HepG2 (cell line): Measurements from ENCODE around the gene TRPC4AP. TPM values are rescaled to one million over a fixed set of nuclear protein-coding genes. Genes with fewer than 3 reads are reported as not detected.

Source experiments
- ATF5 ChIP-seq: sonication (generic); formaldehyde crosslinking; IDR thresholded peaks from 2 replicates; pipeline ENCODE4 v1.4.0; 2020; ENCODE audit warnings: mild to moderate bottlenecking, low read depth, missing genetic modification reagents
- BRD4 ChIP-seq: sonication (generic); formaldehyde crosslinking; IDR thresholded peaks from 2 replicates; pipeline ENCODE4 v1.4.0; 2020; ENCODE audit warnings: missing genetic modification reagents
- FOXK2 ChIP-seq: fragments of 450-650 bp; IDR thresholded peaks from 2 replicates; pipeline ENCODE4 v1.6.1; 2016
- HNRNPL ChIP-seq: fragments of 200-400 bp; formaldehyde crosslinking; IDR thresholded peaks from 2 replicates; pipeline ENCODE4 v1.6.1; 2017; ENCODE audit warnings: mild to moderate bottlenecking, low read depth, low read length
- HNRNPLL ChIP-seq: fragments of 200-400 bp; formaldehyde crosslinking; IDR thresholded peaks from 2 replicates; pipeline ENCODE4 v1.6.1; 2017; ENCODE audit warnings: mild to moderate bottlenecking, low read depth, low read length; ENCODE audit not compliant: poor library complexity, severe bottlenecking
- KDM5B ChIP-seq: sonication (generic); formaldehyde crosslinking; IDR thresholded peaks from 2 replicates; pipeline ENCODE4 v1.4.0; 2020; ENCODE audit warnings: missing genetic modification reagents, mild to moderate bottlenecking, borderline replicate concordance
- MIER3 ChIP-seq: IDR thresholded peaks from 2 replicates; pipeline ENCODE4 v1.6.1; 2016; ENCODE audit warnings: missing compliant biosample characterization, borderline replicate concordance
- PITX1 ChIP-seq: sonication (generic); formaldehyde crosslinking; IDR thresholded peaks from 2 replicates; pipeline ENCODE4 v1.5.1; 2020; ENCODE audit warnings: mild to moderate bottlenecking, missing genetic modification reagents
- RAD21 ChIP-seq: fragments of 450-650 bp; formaldehyde crosslinking; IDR thresholded peaks from 2 replicates; pipeline ENCODE4 v1.5.0; 2020; ENCODE audit warnings: mild to moderate bottlenecking
- SMYD3 ChIP-seq: sonication (generic); formaldehyde crosslinking; IDR thresholded peaks from 2 replicates; pipeline ENCODE4 v1.8.1; 2023; ENCODE audit warnings: mild to moderate bottlenecking, missing genetic modification reagents
- SP5 ChIP-seq: IDR thresholded peaks from 2 replicates; pipeline ENCODE4 v1.6.1; 2016; ENCODE audit warnings: low read depth, borderline replicate concordance
- TRIM22 ChIP-seq: fragments of 450-650 bp; IDR thresholded peaks from 2 replicates; pipeline ENCODE4 v1.6.1; 2017
- ZNF839 ChIP-seq: sonication (generic); formaldehyde crosslinking; IDR thresholded peaks from 2 replicates; pipeline ENCODE4 v1.4.0; 2020; ENCODE audit warnings: missing genetic modification reagents, mild to moderate bottlenecking, borderline replicate concordance
- polyA plus RNA-seq, 8 experiments: library from polyadenylated mRNA; depleted of rRNA in 3 of 8; stranded (reverse) in 7 of 8; unstranded in 1 of 8; fragments of >200 nt; fragmentation: Illumina TruSeq in 4 of 8; extraction: Trizol in 4 of 8; gene quantifications; 2 replicates each; pipeline versions ENCODE4 v1.2.1 to v1.2.3, GENCODE V29; 2011 to 2016; ENCODE audit warnings: low read depth in 4 of 8, missing spikeins in 1 of 8, mixed read lengths in 1 of 8; ENCODE audit not compliant: insufficient read depth in 1 of 8
- total RNA-seq, 5 experiments: library from RNA; depleted of rRNA; stranded (reverse); fragments of >200 nt; fragmentation: Illumina TruSeq; extraction: Trizol; gene quantifications; 2 replicates each; pipeline ENCODE4 v1.2.3, GENCODE V29; 2016; ENCODE audit warnings: low read depth in 1 of 5
- TF ChIP-seq, protein P1 (sequence below), 2 experiments: fragments of 450-650 bp in 1 of 2; sonication (generic) in 1 of 2; formaldehyde crosslinking in 1 of 2; IDR thresholded peaks; 2 replicates each; pipeline versions ENCODE4 v1.6.1 to v1.8.0; 2016 to 2022; ENCODE audit warnings: antibody characterized with exemption in 1 of 2, mild to moderate bottlenecking in 1 of 2, missing genetic modification reagents in 1 of 2
- TF ChIP-seq, protein P2 (sequence below): sonication (generic); formaldehyde crosslinking; IDR thresholded peaks from 2 replicates; pipeline ENCODE4 v1.8.1; 2023; ENCODE audit warnings: mild to moderate bottlenecking, inconsistent platforms, moderate library complexity, missing genetic modification reagents, borderline replicate concordance
- TF ChIP-seq, protein P3 (sequence below): sonication (generic); formaldehyde crosslinking; IDR thresholded peaks from 2 replicates; pipeline ENCODE4 v1.8.0; 2022; ENCODE audit warnings: mild to moderate bottlenecking, missing genetic modification reagents, moderate library complexity

TRPC4AP gene
- total and polyA plus RNA-seq, 2 of the 13 experiments (the other 11 are each of a cell fraction or from before 2014, with no cell fraction given) = 136 to 137 TPM

- TF ChIP-seq PITX1 (CRISPR knock-in tag) (peak; percentile 83), BRD4 (peak; percentile 70), SMYD3 (CRISPR knock-in tag) (peak; percentile 99), SP5 (CRISPR knock-in tag) (peak; percentile 43; the same call in 1 of the 2 replicates), FOXK2 (no peak; the same call in 1 of the 2 replicates), KDM5B (CRISPR knock-in tag) (peak; percentile 96), RAD21 (CRISPR knock-in tag) (peak; percentile 77), TRIM22 (no peak), ZNF839 (CRISPR knock-in tag) (peak; percentile 99), HNRNPL (0 out of 2 replicates have a peak, but pooled peaks have one; percentile 46), HNRNPLL (peak; percentile 86), ATF5 (CRISPR knock-in tag) (peak; percentile 97), MIER3 (peak; percentile 86; the same call in 1 of the 2 replicates)
- TF ChIP-seq, protein P1, sequence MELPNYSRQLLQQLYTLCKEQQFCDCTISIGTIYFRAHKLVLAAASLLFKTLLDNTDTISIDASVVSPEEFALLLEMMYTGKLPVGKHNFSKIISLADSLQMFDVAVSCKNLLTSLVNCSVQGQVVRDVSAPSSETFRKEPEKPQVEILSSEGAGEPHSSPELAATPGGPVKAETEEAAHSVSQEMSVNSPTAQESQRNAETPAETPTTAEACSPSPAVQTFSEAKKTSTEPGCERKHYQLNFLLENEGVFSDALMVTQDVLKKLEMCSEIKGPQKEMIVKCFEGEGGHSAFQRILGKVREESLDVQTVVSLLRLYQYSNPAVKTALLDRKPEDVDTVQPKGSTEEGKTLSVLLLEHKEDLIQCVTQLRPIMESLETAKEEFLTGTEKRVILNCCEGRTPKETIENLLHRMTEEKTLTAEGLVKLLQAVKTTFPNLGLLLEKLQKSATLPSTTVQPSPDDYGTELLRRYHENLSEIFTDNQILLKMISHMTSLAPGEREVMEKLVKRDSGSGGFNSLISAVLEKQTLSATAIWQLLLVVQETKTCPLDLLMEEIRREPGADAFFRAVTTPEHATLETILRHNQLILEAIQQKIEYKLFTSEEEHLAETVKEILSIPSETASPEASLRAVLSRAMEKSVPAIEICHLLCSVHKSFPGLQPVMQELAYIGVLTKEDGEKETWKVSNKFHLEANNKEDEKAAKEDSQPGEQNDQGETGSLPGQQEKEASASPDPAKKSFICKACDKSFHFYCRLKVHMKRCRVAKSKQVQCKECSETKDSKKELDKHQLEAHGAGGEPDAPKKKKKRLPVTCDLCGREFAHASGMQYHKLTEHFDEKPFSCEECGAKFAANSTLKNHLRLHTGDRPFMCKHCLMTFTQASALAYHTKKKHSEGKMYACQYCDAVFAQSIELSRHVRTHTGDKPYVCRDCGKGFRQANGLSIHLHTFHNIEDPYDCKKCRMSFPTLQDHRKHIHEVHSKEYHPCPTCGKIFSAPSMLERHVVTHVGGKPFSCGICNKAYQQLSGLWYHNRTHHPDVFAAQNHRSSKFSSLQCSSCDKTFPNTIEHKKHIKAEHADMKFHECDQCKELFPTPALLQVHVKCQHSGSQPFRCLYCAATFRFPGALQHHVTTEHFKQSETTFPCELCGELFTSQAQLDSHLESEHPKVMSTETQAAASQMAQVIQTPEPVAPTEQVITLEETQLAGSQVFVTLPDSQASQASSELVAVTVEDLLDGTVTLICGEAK (IDR thresholded peaks at IDR 0.05) = no peak
- TF ChIP-seq, protein P1 (CRISPR knock-in tag; IDR thresholded peaks at IDR 0.05) = peak; percentile 91
- TF ChIP-seq, protein P2, sequence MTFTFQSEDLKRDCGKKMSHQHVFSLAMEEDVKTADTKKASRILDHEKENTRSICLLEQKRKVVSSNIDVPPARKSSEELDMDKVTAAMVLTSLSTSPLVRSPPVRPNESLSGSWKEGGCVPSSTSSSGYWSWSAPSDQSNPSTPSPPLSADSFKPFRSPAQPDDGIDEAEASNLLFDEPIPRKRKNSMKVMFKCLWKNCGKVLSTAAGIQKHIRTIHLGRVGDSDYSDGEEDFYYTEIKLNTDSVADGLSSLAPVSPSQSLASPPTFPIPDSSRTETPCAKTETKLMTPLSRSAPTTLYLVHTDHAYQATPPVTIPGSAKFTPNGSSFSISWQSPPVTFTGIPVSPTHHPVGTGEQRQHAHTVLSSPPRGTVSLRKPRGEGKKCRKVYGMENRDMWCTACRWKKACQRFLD (CRISPR knock-in tag) = peak; percentile 98
- TF ChIP-seq, protein P3, sequence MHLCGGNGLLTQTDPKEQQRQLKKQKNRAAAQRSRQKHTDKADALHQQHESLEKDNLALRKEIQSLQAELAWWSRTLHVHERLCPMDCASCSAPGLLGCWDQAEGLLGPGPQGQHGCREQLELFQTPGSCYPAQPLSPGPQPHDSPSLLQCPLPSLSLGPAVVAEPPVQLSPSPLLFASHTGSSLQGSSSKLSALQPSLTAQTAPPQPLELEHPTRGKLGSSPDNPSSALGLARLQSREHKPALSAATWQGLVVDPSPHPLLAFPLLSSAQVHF = peak; percentile 88
Measured at GRCh38 chr20:35092524-35093266, at the start of gene TRPC4AP (continued).
